GM18861 (cell line): ENCODE measurements around the gene YOD1.
A peak's percentile ranks its signal among the peaks of the same experiment; 100 is the strongest.
"Not testable (repeated sequence)": the region's sequence is repeated elsewhere in the genome, so short reads cannot be mapped to it uniquely, and the experiment has no call there.

Experiments used
- ATAC-seq: cut with Tn5 transposase; IDR thresholded peaks from one replicate; pipeline ENCODE4 v1.9.1; 2021; ENCODE audit not compliant: unreplicated experiment

YOD1 gene

DNA sequence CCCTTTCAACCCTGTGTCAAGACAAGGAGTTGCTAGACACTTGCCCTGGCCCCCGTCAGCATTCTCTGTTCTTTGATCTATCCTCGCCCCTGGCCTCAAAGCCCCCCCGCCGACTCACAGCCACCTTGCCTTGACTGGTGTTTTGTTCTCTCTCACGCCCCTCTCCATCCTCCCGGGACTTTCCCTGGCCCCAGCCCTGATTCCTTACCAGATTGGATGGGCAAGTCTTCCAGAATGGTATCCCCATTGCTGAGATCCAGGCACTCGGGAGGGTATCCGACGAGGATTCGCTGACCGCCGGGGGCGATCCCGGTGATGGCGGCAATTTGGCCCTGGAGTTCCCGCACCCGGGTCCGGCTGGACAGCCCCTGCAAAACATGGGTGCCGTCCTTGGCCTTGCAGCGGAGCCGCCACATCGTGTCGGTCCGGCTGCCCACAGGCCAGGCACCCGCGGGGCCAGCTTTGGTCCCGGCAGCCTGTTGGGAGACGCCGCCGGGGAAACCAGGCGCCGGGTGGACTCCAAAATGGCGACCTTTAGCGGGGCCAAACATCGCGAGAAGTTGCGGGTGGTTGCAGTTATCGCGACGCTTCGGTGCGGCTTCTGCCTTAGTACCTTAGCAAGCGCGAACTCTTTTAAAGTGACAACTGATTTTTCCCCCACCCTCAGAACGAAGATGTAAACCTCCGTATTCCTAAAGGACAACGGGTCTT is 373 bp downstream of the YOD1 start:
- peak; percentile 37 for ATAC-seq

DNA sequence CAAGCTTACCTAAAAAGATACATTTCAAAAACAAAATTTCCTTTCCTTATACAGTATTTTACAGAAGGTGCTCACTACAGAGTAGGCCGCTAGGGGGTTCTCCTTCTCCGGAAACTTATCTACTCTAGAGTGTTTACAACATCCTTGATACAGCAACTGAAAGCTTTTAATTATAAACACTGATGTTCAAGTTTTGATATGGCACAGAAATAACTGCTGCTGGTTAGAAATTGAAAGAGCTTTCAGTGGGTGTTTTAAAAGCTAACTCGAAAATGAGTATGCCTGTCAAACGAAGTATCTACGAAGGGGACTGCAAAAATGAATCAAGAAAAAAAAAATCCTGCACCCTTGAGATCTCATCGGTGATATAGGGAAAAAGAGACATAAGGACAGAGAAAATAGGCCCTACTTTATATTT is 1.0 kb downstream of the YOD1 start:
- no peak for ATAC-seq

DNA sequence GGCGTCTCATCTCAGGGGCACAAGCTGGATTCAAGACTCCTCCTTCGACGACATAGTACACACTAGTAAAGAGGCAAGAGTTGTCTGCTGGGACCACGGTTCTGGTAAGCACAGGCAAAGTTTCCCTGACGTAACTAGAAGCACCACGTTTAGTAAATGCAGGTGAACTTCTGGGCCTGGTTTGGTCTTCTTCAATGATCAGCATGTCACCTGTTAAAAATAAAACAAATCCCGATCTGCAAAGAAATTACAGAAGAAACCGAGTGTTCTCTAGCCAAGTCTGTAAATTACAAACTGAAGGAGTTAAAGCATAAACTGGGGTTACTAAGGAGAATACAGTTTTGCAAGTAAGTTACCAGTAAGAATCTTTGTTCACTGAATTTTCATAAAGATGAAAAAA is 1.5 kb downstream of the YOD1 start:
- ATAC-seq = no peak

DNA sequence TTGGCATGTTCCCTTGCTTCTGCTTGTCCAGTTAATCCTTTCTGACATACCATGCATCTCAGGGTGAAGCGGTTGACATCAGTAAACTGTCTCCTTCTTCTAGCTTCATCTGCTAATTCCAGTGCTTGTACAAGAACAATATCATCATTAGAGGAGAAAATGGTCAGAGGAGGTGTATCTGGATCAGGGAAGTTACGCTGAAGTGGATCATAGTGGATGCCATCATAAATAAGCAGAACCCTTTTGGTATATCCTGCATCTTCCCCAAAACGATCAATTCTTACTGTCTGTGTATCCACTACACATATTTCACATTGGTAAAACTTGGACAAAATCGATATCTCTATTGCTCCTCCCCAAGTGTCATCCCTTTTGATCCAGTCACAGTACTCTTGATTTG is 2.0 kb downstream of the YOD1 start:
- ATAC-seq = no peak

DNA sequence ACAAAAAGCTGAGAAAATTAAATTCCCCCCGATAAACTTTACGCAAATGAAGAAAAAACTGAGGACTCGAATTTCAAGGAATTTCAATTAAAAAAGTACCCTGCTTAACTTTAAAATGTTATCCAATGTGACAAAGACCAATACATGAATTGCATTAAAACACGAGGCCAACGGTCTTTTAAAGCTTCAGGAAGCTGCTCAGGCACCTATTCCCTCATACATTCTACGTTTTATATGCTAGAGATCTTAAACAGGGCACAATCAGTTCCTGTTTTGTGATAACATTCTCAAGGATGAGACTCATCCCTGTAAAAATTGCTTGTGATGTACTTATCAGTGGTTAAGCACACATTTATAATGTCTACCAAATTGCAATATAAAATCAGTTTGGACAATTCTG is 3.0 kb downstream of the YOD1 start:
- no peak for ATAC-seq

DNA sequence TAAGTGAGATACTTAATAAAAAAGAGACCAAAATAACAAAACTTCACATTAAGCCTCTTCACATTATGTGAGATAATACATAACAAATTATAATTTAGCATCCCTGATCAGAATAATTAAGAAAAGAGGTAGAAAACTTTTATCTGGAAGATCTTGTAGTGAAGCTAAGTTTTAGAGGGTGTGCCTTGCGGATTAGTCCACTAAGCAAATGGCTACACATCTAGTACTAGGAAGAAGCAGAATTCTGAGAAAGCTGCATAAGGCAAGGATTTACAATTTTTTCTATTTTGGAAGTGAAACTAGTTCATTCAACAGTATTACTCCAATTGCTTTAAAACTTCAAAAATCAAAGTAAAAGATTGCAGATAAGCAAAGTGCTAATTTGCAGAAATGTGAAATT is 3.5 kb downstream of the YOD1 start:
- no peak for ATAC-seq

DNA sequence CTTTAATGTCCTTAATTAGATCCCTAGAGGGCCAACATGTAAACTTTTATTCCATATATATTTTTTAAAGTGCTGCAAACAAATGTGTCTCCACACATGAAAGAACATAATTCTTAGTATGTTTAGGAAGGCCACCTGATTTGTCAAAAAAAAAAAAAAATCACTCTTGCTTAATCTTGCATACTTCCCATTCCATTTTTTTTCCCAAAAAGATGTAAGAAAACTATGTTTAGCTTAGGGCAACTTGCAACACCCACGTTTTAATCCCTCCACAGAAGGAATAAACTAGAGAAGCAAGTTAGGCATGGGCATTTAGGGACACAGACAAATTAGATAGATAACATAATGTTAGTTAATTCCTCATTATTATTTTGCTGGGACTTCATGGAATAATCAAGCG is 5.6 kb downstream of the YOD1 start:
- no peak for ATAC-seq

DNA sequence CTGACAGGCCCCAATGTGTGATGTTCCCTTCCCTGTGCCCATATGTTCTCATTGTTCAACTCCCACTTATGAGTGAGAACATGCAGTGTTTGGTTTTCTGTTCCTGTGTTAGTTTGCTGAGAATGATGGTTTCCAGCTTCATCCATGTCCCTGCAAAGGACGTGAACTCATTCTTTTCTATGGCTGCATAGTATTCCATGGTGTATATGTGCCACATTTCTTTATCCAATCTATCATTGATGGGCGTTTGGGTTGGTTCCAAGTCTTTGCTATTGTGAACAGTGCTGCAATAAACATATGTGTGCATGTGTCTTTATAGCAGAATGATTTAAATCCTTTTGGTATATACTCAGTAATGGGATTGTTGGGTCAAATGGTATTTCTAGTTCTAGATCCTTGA is 9.6 kb downstream of the YOD1 start:
- not testable (repeated sequence) for ATAC-seq

DNA sequence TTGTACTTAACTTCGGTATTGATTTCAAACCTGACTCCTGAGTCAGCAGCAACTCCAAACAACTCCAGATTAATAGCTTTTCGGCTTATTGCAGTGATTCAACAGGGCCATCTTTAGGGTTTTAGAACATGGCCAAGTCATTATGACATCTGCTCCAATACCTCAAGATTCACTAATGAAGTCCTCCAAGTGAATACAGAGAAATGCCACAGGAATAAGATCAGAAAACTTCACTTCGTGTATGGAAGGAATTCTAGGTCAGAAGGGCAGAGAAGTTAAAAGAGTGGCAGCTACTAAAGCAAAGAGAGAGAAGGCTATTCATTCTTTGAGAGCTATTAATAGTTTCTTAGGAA is 10.9 kb downstream of the YOD1 start:
- ATAC-seq = no peak

DNA sequence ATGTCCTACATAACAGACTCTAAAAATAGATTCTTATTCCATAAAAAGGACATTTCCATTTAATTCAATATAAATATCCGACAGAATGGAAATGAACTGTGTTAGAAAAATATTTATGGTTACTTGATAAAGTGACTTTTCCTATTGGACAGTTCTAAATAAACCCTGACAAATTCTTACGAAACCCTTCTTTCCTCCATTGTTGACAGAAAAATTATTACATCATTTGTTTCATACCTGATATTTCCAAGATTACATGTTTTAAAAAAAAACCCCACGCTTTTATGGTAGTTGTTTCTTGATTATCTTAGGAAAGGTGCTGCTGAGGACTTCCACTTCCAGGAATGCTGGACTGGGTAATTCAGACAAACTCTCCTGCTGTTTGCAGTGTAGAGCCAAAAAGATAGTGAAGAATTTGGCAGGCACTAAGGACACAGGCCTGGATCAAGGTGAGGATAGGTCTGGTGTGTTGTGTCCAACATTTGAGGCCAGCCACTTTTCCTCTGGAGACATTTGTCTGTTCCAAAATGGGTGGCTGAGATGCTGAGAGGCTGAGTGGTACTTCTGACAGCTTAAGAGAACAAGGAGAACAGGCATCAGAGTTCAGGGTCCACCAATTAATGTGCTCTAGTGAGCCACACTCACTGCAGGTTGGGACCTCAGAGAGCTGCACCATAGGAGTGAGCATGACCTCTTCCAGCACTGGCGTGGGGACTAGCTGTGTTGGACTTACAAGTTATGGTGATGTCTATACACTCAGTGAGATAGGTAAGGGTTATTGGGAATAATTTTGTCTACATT is 11.4 kb downstream of the YOD1 start:
- ATAC-seq = no peak

DNA sequence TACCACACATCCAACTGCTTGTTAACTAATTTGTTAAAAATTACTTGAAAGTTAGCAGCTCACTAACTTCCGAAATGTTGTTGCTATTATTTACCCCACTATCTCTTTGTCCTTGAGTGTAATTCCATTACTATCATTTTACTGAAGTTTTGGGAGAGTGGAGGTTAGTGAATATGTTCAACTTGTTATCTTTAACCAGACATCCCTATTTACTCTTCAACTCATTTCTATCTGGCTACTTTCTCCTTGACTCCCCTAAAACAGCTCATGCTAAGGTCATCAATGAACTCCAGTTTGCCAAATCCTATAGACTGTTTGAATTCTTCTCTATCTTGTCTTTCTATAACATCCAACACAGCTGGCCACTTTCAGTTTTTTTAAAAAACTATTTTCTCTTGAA is 14.1 kb downstream of the YOD1 start:
- no peak for ATAC-seq

DNA sequence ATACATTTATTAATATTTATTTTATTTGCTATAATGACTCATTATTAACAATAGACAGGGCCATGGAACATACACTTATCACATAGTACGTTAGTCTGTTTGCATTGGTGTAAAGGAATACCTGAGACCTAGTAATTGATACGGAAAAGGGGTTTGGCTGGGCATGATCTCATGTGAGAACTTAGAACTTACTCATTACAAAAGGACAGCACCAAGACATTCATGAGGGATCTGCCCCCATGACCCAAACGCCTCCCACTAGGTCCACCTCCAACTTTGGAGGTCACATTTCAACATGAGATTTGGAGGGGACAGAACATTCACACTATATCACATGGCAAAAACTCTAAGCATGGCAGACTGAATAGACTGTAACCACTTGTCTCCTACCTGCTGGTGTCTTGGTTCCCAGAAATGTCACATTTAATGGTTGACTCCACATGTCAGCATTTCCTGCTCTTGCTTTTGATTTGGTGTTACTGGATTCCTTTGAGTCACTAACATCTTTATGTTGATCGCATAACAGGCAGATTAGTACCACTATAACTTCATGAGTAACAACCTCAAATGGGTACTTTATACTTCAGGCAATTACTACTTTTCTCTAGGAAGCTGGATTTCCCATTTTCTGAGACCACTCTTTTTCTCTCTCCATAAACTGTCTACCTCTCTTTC is 15.0 kb downstream of the YOD1 start:
- no peak for ATAC-seq

DNA sequence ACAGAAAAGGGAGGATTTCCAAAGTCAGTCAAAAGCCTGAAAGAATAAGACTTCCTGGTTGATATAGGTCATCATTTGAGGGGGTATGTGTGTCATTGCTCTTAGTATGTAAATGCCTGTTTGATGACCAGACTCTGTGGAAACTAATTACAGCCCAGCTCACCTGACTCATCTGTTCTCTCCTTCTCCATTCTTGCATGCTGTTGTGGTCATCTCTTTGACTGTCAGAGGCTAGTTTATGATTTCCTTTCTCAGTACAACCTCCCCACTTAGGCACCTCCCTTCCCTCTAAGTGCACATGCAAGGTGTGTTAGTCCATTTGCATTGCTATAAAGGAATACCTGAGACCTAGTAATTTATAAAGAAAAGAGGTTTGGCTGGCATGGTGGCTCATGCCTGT is 16.0 kb downstream of the YOD1 start:
- no peak for ATAC-seq

DNA sequence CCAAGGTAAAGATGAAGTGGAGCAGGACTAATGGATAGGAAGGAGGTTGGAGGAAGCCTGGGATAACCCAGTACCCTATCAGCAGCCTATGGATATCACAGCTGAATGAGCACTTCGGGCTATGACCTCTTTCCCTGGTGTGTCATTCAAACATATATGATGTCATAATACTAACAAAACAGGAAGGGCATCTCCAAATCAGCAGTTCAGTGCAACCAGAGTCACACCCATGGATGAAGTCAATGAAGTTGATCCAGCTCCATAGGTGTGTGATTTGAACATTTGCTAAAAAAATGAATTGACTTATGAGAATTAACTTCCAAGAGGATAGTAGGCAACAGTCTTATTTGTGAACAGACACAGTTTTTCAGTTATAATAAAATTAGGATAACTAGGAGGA is 16.8 kb downstream of the YOD1 start:
- ATAC-seq = no peak

DNA sequence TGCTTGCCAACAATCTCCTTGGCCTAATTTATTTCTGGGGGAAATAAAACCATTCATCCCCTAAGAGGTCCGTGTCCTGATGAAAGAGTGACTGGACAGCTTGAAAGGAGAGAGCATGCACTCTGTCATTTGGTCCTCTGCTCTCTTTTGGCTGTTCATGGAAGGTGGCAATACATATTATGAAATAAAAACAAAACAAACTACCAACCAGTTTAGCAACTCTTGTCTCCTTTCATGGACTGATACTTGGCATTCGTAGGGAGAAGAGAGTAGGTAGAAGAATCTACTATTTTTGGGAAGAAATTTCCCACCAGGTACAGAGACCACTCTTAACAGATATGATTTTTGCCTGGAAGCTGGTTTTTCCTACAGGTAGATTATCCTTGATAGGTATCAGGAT is 17.7 kb downstream of the YOD1 start:
- ATAC-seq = no peak

DNA sequence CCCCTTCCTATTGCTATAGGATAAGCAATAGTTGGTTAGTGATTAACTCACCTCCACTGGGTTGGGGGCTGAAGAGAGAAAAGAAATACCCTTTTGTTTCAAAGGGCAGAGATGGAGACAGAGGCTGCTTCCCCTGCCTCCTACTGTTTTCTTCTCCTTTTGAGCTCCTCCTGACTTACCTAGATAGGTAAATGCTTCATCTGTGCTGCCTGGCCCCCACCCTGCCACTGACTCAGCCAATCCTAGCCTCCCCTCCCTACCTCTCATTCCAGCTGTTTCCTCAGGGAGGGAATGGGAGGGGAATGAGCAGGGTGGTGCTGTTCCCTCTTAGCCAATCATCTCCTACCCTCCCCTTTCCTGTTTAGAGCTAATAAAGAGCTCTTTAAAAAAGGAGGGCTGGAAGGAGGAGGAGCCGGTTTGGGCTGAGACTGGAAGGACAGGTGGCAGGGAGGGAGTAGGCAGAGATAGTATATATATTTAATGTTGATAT is 18.4 kb downstream of the YOD1 start, which contains the start of gene C1orf116:
Gene C1orf116 (minus strand): TSS at position 229 of the 490 bp plus-strand sequence. CDS start 5,158 bp downstream, outside the sequence.
- ATAC-seq = no peak

DNA sequence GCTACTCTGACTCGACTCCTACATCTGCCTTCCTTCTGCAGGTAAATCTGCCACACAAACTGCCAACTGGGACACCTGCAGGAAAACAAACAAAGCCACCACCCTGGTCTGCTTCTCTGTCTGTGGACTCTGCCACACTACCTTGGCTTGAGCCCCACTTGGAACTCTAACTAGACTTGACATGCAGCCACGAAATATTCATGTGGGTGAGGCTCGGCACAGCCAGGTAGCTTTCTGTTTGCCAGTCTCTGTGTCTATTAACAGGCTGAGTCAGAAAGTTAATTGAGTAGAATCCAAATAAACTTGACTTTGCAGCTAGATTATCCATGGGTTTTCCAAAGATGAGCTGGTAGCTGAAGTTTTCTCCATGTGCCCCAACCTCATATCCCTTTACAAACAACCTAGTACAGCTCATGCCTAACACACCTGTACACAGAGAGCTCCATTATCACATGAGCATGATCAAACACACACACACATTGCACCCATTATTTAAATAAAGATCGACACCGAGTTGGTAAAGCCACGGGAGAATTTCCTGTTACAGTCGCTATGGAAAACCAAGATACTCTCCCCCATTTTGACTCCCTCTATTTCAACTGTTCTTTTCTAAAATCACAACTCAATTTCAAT is 19.3 kb downstream of the YOD1 start:
- ATAC-seq = no peak

DNA sequence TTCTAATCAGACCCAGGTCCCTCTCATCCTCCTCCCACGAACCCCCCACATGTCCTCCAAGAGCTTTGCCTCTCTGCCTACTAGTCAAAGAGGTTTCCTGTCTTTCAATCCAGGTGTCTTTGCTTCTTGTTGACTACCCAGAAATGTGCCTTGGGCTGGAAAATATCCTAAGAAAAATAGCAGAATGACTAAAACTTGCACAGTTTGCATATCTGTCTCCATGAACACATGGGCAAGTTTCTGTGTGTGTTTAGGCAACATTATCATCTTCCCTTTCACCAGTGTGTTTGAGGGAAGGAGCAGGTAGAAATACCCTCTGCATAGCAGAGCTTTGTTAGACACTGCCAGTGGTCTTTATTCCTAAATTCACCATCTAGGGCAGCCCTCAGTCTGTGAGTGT is 20.0 kb downstream of the YOD1 start:
- ATAC-seq = no peak

DNA sequence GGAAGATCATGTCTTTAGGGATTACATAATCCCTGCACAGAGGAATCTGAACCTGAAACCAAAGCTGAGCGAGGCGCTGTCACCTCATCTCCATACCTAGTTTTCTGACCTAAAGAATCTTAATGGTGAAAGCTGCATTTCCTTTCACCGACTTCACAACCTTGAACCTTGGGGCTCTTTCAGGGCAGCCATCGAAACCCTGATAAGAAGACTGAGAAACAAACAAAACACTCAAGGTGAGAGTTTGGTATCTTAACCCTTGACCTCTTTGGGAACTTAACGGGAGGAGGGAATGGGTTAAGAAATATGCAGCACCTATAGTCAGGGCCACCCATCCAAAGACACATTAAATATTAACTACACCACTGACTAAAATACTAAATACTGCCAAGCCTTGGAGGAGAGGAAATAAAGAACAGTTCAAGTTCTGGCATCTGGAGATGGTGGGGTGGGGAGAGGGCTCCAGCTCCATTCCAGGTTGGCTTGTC is 20.4 kb downstream of the YOD1 start:
- ATAC-seq = no peak

DNA sequence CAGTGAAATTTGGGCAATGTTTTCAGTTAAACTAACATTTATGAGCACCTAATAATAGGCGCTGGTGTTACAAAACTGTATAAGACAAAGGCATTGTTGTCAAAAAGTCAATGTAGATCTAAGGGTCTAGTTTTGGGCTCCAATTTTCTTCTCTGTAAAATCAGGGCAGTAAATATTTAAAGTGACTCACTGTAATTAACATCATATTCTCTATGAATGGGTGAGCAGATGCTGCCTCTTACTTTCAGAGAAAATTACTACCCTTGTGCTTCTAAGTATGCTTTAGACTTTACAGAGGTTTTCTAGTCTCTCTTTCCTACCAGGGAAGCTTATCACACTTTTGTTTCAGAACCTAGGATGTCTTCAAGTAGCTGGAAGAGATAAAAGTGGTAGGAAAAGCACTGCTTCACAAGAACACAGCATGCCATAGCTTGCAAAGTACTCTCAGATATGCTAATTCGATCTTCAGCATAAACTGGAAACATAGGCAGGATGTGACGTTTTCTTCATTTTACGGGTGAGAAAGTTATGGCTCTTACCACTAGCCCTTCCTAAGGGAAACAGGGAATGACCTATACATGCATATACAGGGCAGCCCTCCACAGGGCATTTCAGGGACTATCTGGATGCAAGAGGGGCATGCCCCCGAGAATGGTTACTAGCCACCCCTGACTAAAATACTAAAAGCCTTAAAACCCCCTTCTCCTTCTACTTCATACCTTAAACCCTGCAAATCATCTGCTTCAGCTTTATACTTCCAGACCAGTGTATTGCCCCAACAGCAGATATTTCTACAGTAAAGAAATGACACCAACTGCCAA is 21.1 kb downstream of the YOD1 start:
- no peak for ATAC-seq
